BE2C (cell line): ENCODE results near the gene LRRC8E.
"Not testable (repeated sequence)": the region's sequence is repeated elsewhere in the genome, so short reads cannot be mapped to it uniquely, and the experiment has no call there.

ENCODE experiments used
- DNase-seq: peaks from one replicate; pipeline ENCODE4 v3.0.0-alpha.2; 2020
- H3K27me3 ChIP-seq: fragments of 250-450 bp; sonication (Bioruptor Pico); 2 replicates; pipeline ENCODE4 v1.5.1; 2020; ENCODE audit warnings: mild to moderate bottlenecking
- H3K36me3 ChIP-seq: fragments of 250-450 bp; sonication (Bioruptor Pico); 2 replicates; pipeline ENCODE4 v1.5.1; 2020; ENCODE audit warnings: mild to moderate bottlenecking
- H3K4me1 ChIP-seq: fragments of 250-450 bp; sonication (Bioruptor Pico); 2 replicates; pipeline ENCODE4 v1.5.1; 2020
- H3K4me3 ChIP-seq: 2 replicates; pipeline ENCODE4 v1.5.1; 2011; ENCODE audit warnings: low read depth, low read length
- H3K9me3 ChIP-seq: fragments of 250-450 bp; sonication (Bioruptor Pico); 2 replicates; pipeline ENCODE4 v1.5.1; 2020
- CTCF ChIP-seq: IDR thresholded peaks from 2 replicates; pipeline ENCODE4 v1.5.1; 2012; ENCODE audit warnings: mild to moderate bottlenecking, low read depth, low read length

Gene LRRC8E

GRCh38 chr19:7888826-7889217 is 512 bp downstream of the LRRC8E start:
- Histone ChIP-seq H3K4me3 (no peak overlapping the region), H3K9me3 (no peaks in the 10 kb centered on the region), H3K36me3 (no peaks in the 10 kb centered on the region), H3K4me1 (no peaks in the 10 kb centered on the region), H3K27me3 (peaks cover 4% of the 10 kb centered on the region; the same call in 1 of the 2 replicates)
- no peak for TF ChIP-seq CTCF
- no peak for DNase-seq

GRCh38 chr19:7893362-7894101 is 5.2 kb downstream of the LRRC8E start:
- not testable (repeated sequence) for H3K9me3 ChIP-seq, H3K4me1 ChIP-seq, DNase-seq, H3K4me3 ChIP-seq, H3K27me3 ChIP-seq, H3K36me3 ChIP-seq

- TF ChIP-seq CTCF = no peak
Measured at GRCh38 chr19:7894612-7895309, 6.5 kb downstream of the LRRC8E start.

GRCh38 chr19:7895565-7895964 is 7.3 kb downstream of the LRRC8E start:
- H3K4me3 ChIP-seq = no peak overlapping the region

More at GRCh38 chr19:7894612-7895309, 6.5 kb downstream of the LRRC8E start:
- Histone ChIP-seq H3K9me3 (no peaks in the 10 kb centered on the region), H3K36me3 (no peaks in the 10 kb centered on the region), H3K27me3 (no peaks in the 10 kb centered on the region), H3K4me1 (no peaks in the 10 kb centered on the region), H3K4me3 (no peak overlapping the region)
- DNase-seq = no peak

GRCh38 chr19:7897292-7897691 is 9.0 kb downstream of the LRRC8E start:
- no peak for TF ChIP-seq CTCF
- Histone ChIP-seq H3K27me3 (no peaks in the 10 kb centered on the region), H3K9me3 (no peaks in the 10 kb centered on the region), H3K36me3 (no peaks in the 10 kb centered on the region), H3K4me3 (no peak overlapping the region), H3K4me1 (no peaks in the 10 kb centered on the region)
- no peak for DNase-seq

More at GRCh38 chr19:7895565-7895964, 7.3 kb downstream of the LRRC8E start:
- DNase-seq = no peak
- H3K27me3 ChIP-seq = no peaks in the 10 kb centered on the region
- no peaks in the 10 kb centered on the region for H3K9me3 ChIP-seq
- no peaks in the 10 kb centered on the region for H3K4me1 ChIP-seq
- TF ChIP-seq CTCF = no peak
- H3K36me3 ChIP-seq = no peaks in the 10 kb centered on the region

- no peaks in the 10 kb centered on the region for H3K4me1 ChIP-seq
- H3K9me3 ChIP-seq = no peaks in the 10 kb centered on the region
- no peak for TF ChIP-seq CTCF
- no peak for DNase-seq
- no peaks in the 10 kb centered on the region for H3K27me3 ChIP-seq
- no peaks in the 10 kb centered on the region for H3K36me3 ChIP-seq
- no peak overlapping the region for H3K4me3 ChIP-seq
Measured at GRCh38 chr19:7898967-7899366, 10.7 kb downstream of the LRRC8E start.
